NCI-H345 treated with DMSO at 0.1 percent for 48 hours (cell line): Measurements from ENCODE around the gene HOXA7.

Experiments
- DNase-seq: peaks from one replicate; lab custom pipeline; 2025; ENCODE audit not compliant: unreplicated experiment; lab: John Stamatoyannopoulos, UW

Gene HOXA7

DNA sequence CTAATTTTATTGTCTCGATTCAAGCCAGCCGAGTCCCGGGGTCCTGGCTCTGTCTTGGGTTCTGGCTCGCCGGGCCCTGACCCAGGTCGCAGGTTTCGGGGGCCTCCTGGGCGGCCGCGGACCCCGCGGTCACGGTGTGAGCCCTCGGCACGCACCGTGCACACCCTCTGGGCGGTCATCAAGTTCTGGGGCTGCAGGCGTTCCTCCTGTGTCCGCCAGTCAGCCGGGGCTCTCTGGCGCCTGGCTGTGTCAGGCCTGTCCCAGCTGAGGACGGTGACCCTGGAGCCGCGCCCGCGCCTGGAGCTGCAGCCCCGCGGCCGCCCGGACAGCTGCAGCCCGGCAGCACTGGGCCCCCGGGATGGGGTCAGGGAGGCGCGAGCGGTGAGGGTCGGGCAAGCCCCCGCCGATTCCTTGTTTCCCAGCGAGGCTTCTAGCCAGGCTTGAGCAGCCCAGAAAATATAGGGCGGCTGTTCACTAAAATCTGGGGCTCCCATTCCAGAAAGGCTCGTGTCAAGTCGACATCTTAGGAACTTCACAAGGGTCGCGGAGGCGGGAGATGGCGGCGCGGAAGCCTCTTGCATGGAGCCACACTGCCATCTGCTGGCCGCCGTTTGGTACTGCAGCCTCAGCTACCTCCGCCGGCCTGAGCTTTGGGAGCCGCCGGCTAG lies 4.2 kb upstream of the HOXA7 start:
- peak; percentile 50 for DNase-seq

- DNase-seq: no peak
Observed at GRCh38 chr7:27160145-27160545, 3.7 kb upstream of the HOXA7 start.

- no peak for DNase-seq
Observed at GRCh38 chr7:27159266-27160144, 3.0 kb upstream of the HOXA7 start.

GRCh38 chr7:27158436-27159265 lies 2.2 kb upstream of the HOXA7 start:
- no peak for DNase-seq

- DNase-seq: no peak
Observed at GRCh38 chr7:27157702-27158431, 1.4 kb upstream of the HOXA7 start.

DNA sequence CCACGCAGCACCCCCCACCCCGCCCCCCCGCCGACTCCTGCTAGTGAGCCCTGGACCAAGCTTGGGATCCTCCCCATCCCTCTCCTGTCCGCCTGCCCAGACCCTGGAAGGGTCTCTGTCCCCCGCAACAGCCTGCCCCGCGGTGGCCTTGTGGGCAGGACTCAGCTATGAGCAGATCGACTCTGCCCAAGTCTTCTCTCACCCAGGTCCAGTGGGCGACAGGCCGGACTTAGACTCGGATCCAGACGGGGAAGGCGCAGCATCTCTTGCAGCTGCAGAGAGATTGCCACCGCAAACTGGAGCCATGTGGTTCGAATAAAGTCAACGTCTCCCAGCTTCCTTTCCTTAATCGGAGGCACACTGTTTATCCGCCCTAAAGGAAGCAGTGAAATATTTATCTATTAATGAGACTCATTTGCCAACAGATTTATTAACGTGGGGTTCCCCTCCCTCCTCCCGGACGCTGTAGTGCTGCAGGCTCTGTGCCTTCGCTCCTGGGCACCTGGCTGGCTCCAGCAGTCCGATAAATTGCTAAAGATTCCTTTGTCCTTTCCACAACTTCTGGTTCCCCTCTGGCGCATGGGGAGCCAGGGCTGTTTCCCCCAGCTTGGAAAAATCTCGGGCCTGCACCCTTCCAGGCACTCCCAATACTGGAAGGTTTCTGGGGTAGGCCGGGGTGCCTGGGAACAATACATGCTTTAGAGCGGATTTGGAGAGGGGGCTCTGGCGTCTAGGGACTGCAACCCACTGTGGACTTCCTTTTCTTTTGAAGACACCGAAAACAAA lies 634 bp upstream of the HOXA7 start:
- DNase-seq: no peak

DNA sequence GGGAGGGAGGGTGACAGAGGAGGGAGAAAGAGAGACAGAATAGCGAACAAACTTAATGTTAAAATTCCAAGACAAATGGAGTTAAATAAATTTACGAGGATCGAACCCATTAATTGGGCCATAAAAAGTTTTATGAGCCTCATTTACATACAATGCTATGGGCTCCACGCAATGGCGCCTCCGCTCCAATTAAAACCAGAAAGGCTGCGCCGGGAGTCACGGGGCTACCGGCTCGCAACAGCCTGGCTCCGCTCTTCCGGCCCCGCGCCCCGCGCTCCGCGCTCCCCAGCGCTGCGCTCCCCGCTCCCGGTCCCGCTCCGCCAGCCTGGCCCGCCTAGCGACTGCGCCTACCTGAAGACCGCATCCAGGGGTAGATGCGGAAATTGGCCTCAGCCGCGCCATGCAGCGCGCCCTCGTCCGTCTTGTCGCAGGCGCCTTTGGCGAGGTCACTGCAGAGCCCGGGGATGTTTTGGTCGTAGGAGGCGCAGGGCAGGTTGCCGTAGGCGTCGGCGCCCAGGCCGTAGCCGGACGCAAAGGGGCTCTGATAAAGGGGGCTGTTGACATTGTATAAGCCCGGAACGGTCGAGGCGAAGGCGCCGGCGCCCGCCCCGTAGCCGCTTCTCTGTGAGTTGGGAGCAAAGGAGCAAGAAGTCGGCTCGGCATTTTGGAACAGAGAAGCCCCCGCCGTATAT lies 513 bp downstream of the HOXA7 start:
- DNase-seq: no peak

GRCh38 chr7:27154901-27155815 lies 1.3 kb downstream of the HOXA7 start:
- DNase-seq: no peak

DNA sequence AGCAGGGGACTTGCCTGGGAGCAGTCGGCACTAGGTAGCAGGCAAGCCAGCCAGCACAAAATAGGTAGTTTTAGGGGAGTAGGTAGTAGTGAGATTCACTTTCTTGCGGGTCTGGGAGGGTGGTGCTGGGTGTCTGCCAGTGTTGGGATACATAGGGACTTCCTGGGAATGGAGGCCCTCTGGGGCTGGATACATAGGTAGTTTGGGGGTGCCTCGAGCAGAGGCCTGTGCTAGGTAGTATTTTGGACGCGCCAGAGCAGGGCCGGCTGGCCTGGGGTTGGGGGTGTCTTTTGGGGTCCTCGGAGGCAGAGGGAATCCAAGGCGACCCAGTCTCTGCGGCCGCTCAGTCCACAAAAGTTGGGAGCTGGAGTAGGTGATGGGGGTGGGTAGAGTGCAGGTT lies 2.1 kb downstream of the HOXA7 start:
- DNase-seq: no peak

DNA sequence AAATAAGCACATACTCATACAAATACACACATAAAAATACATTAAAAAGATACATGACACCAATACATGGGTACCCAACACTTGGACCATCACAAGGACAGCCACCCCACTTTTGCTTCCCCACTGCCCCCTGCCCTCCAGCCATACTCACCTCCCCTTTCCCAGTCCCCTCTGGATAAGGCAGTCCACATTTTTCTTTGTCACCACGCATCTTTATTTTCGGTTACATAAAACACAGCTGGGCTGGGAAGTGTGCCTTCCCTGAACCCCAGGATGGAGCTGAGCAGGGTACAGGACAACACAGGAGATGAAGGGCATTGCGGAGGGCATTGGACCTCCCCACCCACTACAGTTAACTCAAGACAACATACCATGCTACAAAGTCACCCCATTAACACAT lies 2.9 kb downstream of the HOXA7 start:
- DNase-seq: no peak

DNA sequence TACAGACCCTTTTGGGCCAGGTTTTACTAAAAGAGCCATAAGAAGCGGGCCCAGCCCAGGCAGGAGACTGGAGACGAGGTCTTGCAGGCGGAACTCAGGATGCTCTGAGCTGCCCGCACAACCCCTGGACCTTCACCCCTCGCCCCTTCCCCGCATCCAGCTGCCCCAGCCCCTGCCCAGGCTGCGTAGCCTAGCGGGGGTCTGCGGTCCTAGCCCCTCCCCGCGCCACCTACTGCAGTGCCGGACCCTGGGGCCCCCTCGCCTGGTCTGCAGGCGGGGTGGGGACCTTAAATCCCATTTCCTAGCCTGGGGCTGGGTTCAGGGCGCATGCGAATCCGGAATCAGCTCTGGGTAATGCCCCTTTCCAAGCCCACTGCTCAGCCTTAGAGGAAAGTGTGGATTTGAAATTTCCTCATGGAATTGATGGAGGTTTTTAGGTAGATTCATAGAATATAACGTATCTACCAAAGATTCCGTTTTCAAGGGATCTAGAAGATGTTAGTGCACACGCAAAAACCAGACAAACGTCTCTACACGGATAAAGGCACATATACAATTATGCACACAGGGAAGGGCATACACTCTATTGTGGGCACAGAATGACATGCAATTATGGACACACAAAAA lies 3.5 kb downstream of the HOXA7 start:
- DNase-seq: no peak

GRCh38 chr7:27151931-27152815 lies 4.3 kb downstream of the HOXA7 start, which contains the start of gene HOXA3:
HOXA3 (minus strand) TSS chr7:27152583; CDS start chr7:27110640, 41,943 bp downstream.
- DNase-seq: no peak

DNA sequence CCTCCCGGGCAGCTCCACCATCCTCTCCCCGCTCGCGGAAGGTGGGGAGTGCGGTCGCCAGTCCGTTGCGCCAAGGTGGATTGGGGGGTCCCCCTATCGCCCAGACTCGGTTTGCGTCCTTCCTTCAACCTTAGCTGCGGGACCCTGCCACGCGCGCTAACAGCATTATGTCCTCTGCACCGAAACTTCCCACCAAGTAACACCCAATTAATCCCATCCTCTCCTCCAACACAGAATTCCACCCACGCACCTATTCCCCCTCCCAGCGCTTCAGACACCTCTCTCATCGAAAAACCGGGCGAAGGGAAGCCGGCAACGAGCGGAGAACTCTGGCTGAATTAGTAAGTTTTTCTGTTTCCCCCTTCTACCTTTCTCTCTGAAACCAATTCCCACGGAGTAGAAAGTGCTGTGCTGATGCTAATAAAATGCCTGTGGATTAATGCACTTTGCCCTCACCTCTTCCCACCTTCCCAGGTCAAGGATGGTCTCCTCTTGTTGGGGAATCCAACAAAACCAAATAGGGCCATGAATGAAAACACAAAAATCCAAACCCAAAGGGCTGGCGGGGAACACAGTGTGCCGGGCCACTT lies 5.0 kb downstream of the HOXA7 start:
- peak; percentile 61 for DNase-seq

DNA sequence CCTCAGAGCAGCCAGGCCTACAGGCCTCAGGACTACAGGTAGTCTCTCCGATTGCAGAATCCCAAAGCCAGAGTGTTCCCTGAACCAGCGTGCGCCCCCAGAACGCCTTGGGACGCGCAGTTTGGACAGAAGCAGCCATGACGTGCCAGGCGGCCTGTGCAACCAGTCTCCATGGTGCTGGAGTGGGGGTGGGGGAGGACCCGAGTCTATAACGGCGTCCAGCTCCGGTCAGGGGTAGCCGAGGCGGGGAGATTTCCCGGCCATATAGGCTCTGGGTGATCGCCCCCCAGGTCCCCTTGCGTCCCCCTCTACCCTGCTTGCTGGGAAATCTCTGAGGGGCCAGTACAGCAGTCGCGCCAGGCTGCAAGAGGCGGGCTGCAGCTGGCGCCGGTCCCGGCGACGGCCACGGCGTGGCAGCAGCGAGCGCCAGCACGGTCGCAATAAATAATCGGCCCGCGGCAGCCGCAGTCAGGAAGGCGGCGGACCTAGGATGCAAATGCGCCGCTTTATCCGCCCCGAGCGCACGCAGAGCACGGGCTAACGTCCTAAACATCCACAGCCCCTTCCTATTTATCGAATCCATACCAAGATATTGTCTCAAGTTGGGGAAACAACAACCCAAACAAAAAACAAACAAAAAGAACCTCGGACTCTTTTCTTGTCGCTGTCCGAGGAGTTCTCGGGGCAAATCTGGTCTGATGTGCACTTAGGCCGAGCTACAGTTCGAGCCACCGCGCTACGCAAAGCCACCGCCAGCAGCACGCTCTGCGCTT lies 5.7 kb downstream of the HOXA7 start:
- peak; percentile 84 for DNase-seq

GRCh38 chr7:27149842-27150567 lies 6.5 kb downstream of the HOXA7 start:
- DNase-seq: peak; percentile 40
